Nucleus accumbens (tissue), 56 donors: ENCODE results near the gene RBM46.
"Not testable (repeated sequence)": the region's sequence is repeated elsewhere in the genome, so short reads cannot be mapped to it uniquely, and the experiment has no call there.

Source experiments
- DNase-seq, 56 donors: peaks; one replicate each; lab custom pipeline; 2025; lab: John Stamatoyannopoulos, UW

RBM46 gene

GRCh38 chr4:154822775-154823174 is 41.7 kb downstream of the RBM46 start:
- DNase-seq, result no peak

- DNase-seq, result no peak
Observed at GRCh38 chr4:154836030-154836429, 55.0 kb downstream of the RBM46 start.

DNA sequence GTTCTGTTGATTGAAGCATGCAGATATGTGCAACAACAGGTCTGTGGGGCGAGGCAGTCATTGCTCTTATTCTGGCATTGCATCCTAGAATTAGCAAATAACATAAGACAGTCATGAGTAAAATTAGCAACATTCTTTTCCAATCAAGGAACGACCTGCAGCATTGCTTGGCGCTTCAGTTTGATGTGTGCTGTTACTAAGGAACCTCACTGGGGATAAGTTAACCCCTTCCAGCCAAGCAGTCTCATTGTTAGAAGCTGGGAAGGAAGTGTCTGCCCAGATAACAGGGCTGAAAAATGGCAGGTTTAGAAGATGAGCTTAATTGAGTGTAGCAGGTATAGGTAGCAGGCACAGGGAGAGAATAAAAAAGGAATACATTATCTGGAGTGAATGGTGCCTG is 55.4 kb downstream of the RBM46 start:
- DNase-seq, result peak in 5 of 56 donors; percentile 1 to 9 (median 5)

DNA sequence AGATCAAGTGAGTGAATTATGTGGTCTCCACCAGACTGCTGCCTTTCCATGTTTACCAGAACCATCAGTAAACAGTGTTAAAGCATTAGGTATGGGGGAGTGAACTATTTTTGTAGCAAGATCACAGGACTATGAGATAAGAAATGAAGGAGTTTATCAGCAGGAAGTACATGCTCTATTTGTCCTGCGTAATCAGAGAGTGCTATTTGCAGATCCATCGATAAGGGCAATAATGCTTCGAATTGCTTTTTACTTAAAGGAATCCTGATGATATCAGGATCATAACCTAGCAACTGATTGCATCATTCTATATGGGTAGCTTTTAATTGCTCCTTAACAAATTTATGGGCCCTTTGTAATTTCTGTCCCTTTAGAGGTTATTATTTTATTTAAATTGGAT is 57.1 kb downstream of the RBM46 start:
- no peak for DNase-seq

DNA sequence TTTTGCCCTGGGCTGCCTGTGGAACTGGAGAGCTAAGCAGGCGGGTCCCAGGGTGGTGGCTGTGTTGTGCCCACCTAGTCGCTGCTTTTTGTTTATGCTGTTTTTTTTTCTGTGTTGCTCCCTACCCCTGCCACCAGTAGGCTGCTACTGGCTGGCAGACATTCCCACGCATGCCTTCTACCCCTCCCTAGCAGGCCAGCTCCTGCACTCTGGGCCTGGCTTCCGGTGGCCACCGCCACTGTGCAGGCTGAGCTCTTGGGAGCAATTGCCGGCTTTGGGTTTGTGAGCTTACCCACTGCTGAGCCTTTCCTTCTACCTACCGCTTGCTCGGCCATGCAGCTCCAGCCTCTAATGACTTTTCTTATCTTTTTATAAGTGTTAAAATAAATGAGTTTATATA is 57.6 kb downstream of the RBM46 start:
- no peak for DNase-seq

- no peak for DNase-seq
Observed at GRCh38 chr4:154854362-154854761, 73.3 kb downstream of the RBM46 start.

DNA sequence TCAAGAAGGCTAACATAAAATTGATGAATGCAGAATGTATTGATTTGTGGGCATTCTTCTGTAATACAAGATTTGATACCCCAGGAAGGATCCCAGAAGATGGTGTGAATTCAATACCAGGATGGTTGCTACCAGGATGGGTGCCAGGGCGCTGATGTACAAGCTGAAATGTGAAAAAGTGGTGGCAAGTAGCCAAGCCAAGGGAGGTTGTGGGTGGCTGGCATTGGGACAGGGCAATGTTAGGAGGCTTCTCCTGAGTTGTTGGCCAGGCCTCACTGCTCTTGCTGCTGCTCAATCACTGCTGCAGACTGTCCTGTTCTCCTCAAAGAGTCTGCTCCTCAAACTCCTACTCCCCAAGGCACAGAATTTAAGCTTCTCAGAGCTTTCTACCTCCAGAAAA is 77.1 kb downstream of the RBM46 start:
- no peak for DNase-seq

DNA sequence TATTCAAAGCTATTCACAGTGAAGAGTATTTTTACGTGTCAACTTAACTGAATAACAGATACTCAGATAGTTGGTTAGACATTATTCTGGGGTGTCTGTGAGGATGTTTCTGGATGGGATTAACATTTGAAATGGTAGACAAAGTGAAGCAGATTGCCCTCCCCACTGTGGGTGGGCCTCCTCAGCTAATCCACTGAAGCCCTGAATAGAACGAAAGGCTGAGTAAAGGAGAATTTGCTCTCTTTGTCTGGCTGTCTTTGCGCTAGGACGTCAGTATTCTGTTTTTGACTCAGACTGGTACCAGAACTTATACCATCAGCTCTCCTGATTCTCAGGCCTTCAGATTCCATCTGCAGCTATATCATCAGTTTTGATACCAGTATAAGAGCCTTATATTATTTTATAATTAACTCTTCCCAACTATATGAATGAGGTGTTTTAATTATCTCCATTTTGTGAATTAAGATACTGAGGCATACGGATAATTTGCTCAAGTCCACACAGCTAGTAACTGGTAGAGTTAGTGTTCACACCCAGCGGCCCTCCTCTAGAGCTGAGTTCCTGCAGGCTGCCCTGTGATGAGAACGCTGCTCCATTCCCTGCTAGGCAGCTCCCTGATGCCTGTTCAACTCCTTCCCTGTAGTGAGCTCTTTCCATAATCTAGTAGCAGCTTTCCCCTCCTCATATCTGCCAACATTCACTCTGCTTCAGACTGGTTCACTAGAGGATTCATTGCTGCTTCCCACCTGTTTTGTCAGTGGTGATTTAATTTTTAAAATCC is 87.5 kb downstream of the RBM46 start:
- DNase-seq, result no peak

DNA sequence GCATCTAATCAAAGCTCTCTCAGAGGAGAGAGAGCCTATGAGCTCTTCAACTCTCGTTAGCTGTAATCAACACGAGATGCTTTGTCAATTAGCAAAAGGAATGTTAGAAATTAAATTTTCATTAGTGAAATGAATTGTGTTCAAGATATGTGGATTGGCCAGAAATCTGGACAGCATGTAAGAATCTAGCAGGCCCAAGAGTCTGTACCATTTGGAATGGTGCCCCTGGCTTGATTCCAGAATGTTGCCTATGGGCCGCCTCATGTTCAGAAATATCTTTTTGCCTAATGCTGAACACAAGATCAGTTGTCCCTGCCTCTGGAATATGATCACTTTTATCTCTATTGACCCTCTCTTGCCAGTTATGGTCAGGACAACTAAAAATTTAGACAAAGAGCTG is 88.2 kb downstream of the RBM46 start:
- no peak for DNase-seq

- DNase-seq, result no peak
Observed at GRCh38 chr4:154872198-154872597, 91.1 kb downstream of the RBM46 start.

DNA sequence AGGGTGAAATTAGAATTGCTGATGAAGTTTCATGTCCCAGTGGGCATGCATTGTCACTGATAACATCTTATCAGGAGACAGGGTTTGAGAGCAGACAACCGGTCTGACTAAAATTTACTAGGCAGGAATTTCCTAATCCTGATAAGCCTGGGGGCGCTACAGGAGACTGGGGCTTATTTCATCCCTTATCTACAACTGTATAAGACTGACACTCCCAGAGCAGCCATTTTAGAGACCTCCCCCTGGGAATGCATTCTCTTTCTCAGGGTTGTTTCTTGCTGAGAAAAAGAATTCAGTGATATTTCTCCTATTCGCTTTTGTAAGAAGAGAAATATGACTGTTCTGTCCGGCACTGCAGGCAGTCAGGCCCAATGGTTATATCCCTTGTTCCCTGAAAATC is 93.0 kb downstream of the RBM46 start:
- not testable (repeated sequence) for DNase-seq

GRCh38 chr4:154877110-154877760 is 96.2 kb downstream of the RBM46 start:
- no peak for DNase-seq
